Stimulated activated CD4-positive, alpha-beta T cell treated with anti-CD3 and anti-CD28 coated beads, TNF-alpha, amount 100 ng/mL, for 1 hour (primary cell): Measurements from ENCODE around the gene GID8.

Experiments used
- DNase-seq, 3 donors: peaks; one replicate each; pipeline ENCODE4 v3.0.0-alpha.2; 2020; ENCODE audit warnings: low read depth in 3 of 3, low spot score in 1 of 3

Gene GID8

GRCh38 chr20:62968378-62969178 is 30.6 kb downstream of the GID8 start:
- DNase-seq, result no peak

GRCh38 chr20:62969179-62969760 is 31.3 kb downstream of the GID8 start:
- no peak for DNase-seq

DNA sequence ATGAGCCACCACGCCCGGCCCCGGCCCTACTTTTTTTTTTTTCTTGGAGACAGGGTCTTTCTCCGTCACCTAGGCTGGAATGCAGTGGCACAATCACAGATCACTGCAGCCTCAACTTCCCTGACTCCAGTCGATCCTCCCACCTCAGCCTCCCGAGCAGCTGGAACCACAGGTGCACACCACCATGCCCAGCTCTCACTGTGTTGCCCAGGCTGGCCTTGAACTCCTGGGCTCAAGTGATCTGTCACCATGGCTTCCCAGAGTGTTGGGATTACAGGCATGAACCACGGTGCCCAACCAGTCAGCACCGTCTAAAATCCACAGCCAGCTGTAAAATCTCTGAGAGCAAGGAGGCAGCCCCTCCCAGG is 32.0 kb downstream of the GID8 start:
- no peak for DNase-seq

- no peak for DNase-seq
Measured at GRCh38 chr20:62970307-62971210, 32.6 kb downstream of the GID8 start.

DNA sequence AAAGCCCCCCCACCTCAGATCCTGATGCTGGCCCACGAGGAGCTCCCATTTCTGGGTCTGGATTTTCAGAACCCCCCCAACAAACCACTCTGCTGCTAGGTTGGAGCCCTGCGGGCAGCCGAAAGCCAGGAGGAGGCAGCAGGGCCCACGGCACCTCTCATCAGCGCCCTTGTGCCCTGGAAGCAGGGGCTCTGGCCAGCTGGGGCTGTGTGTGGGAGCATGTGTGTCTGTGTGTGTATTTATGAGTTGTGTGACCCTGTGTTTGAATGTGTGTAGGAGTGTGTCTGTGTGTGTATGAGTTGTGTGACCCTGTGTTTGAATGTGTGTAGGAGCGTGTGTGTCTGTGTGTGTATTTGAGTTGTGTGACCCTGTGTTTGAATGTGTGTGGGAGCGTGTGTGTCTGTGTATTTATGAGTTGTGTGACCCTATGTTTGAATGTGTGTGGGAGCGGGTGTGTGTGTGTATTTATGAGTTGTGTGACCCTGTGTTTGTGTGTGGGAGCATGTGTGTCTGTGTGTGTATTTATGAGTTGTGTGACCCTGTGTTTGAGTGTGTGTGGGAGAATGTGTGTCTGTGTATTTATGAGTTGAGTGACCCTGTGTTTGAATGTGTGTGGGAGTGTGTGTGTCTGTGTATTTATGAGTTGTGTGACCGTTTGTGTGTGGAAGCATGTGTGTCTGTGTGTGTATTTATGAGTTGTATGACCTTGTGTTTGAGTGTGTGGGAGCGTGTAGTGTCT is 33.4 kb downstream of the GID8 start:
- DNase-seq, result no peak

DNA sequence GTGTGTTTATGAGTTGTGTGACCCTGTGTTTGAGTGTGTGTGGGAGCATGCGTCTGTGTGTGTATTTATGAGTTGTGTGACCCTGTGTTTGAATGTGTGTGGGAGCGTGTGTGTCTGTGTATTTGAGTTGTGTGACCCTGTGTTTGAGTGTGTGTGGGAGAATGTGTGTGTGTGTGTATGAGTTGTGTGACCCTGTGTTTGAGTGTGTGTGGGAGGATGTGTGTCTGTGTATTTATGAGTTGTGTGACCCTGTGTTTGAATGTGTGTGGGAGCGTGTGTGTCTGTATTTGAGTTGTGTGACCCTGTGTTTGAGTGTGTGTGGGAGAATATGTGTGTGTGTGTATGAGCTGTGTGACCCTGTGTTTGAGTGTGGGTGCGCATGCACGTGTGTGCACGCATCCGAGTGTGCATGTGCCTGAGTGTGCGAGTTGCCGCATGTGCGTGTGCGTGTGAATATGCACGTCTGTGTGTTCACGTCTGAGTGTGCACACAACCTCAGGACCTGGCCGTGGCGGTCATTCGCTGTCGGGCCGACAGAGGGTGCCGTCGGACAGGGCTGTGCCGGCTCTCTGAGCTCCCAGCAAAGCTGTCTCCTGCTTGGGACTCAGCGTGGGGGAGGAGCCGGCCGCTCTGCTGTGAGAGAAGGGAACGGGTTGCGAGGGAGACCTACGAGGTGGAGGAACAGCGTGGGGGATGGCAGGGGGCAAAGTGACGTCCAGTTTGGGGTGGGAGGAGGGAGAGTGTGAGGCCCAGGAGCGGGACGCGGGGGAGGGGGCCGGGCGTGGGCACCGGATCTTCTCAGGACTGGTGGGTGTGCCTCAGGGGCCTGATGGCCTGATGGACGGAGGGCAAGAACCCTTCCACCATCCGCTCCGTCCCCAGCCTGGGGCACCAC is 34.2 kb downstream of the GID8 start:
- DNase-seq, result peak; percentile 42 to 79 (median 69)

DNA sequence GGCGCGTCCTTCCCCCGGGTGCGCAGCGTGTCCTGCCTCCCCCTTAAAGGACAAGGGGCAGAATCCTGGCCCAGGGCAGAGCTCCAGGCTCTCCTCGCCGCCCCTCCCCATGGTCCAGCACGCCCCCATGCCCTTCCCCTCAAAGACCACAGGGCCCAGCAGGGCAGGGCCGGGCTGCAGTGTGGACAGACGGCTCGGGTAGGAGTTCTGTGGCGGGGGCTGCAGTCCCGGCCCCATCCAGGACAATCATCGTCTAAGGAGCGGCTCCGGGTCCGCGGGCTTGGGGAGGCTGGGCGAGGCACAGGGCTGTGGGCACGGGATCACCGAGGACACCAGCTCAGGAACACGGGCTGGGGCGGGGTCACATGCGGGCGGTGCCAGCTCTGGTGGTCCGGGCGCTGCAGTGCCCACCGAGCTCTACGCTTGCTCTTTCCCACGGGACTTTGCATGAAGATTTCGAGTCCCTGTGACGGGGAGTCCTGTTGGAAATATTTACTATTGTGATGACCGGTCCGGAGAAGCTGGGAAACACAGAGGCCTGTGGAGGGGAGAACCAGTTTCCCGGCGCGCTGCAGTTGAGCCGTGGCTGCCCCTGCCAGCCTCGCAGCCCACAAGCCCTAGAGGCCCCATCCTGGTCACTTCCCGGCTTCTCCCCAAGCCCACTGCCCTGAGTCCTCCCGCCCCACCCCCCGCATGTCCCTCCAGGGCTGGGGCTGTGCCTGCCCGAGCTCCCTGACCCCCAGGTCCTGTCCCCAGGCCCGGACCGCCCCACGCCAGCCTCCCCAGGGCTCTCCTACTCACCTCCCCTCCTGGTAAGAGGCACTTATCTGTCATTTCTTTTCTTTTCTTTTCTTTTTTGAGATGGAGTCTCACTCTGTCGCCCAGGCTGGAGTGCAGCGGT is 35.1 kb downstream of the GID8 start:
- DNase-seq, result no peak

- no peak for DNase-seq
Measured at GRCh38 chr20:62975251-62975760, 37.4 kb downstream of the GID8 start.

DNA sequence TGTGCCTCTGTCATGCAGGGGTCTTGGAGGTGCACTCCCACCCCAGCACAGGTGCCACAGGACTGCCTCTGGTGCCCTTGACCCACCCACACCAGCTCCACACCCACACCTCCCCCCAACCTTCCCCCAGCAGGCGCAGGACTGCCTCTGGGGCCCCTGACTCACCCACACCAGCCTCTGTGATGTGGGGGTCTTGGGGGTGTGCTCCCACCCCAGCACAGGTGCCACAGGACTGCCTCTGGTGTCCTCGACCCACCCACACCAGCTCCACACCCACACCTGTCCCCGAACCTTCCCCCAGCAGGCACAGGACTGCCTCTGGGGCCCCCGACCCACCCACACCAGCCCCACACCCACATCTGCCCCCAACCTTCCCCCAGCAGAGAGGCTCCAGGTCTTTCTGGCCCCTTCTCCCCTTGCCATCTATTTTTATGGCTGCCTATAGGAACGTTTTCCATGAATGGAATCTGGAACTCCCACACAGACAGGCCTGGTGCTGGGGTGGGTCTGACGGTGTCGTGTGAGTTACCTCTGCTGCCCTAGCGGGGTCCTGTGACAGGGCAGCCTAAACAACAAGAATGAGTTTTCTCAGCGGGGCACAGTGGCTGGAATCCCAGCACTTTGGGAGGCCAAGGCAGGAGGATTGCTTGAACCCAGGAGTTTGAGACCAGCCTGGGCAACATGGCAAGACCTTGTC is 38.0 kb downstream of the GID8 start:
- no peak for DNase-seq

DNA sequence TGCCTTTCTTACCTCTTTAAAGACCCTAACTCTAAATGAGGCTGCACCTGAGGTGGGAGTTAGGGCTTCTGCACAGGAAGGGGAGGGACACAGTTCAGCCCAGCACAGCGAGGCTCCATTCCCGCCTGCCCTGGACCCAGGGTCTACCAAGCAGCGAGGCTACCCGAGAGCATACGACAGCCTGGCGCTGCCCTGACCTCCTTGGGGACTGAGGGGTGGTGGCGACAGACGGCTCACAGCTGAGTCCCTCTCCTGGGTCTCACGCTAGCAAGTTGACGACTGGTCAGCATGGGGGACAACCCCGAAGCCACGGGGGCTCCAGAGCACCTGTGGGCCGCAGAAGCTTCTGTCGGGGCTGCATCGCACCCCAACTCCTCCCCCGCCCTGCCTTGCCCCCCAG is 38.9 kb downstream of the GID8 start:
- DNase-seq, result no peak

- DNase-seq, result peak; percentile 51 to 63 (median 61)
Measured at GRCh38 chr20:62977613-62978560, 39.9 kb downstream of the GID8 start.

- DNase-seq, result no peak
Measured at GRCh38 chr20:62978561-62978943, 40.6 kb downstream of the GID8 start.

DNA sequence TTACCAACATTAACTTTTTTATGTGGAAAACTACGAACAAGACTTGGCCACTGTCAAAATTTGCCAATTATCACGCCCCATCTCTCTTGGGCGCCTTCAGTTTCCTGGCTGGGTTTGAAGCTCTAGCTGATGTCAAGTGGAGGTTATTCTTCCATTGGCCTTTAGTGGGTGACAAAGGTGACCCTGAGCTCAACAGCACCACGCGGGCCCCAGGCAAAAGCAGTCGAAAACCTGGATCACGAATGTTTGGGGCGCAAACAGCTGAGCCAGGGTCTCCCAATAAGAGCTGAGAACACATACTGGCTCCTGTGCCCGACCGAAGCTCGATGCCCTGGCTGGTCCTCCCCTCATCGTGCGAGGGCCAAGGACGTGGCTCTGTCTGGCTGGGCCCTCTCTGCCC is 41.4 kb downstream of the GID8 start:
- no peak for DNase-seq

DNA sequence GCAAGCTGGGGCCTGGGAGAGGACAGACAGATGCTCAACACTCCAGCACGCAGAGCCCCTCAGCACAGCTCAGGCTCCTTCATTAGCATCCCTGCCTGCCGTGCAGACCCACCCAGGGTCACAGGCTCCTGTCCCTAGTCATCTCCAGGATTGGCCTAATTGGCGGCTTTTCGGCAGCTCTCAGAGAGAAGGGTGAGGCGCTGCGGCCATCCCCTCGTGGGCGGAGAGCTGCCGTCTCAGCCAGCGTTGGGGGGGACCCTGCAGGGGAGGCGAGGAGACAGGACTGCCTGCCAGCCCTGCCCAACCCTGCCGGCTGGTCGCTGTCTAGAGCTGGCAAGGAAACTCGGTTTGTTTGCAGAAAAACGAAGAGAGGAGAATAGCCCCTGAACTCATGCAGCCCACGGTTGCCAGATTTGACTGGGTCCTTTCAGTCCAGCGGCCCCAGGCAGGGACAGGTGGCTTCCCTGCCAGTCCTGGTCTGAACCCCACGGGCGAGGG is 42.0 kb downstream of the GID8 start:
- DNase-seq, result no peak

DNA sequence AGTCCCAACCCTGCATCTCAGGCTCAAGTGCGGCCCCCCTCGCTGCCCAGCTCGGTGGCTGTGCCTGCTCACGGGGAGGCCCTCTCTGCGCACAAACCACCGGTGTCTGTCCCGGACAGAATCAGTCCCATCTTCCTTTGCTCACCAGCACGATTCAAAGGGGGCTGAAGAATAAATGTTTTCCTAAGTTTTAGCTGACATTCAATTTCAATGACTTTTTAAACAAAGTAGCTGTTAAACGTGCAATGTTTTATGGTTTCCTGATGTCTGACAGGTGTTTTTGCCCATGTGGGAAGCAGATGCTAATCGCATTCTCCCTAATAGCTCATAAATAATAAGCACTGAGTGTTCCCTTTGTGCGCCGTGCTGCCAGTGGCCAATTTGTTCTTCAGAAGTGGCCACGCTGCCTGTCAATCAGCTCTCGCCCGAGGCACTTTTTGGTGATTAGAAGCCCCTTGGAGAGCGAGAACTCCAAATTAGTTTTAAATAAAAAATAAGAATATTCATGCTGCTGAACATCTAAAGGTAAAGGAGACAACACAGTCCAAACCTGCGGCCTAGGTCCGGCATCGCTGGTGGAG is 42.5 kb downstream of the GID8 start:
- no peak for DNase-seq

- no peak for DNase-seq
Measured at GRCh38 chr20:62980970-62981369, 43.0 kb downstream of the GID8 start.
